ENCODE data around the gene FOXM1. TPM values are rescaled to one million over a fixed set of nuclear protein-coding genes. Genes with fewer than 3 reads are reported as not detected.

FOXM1 gene, protein sequence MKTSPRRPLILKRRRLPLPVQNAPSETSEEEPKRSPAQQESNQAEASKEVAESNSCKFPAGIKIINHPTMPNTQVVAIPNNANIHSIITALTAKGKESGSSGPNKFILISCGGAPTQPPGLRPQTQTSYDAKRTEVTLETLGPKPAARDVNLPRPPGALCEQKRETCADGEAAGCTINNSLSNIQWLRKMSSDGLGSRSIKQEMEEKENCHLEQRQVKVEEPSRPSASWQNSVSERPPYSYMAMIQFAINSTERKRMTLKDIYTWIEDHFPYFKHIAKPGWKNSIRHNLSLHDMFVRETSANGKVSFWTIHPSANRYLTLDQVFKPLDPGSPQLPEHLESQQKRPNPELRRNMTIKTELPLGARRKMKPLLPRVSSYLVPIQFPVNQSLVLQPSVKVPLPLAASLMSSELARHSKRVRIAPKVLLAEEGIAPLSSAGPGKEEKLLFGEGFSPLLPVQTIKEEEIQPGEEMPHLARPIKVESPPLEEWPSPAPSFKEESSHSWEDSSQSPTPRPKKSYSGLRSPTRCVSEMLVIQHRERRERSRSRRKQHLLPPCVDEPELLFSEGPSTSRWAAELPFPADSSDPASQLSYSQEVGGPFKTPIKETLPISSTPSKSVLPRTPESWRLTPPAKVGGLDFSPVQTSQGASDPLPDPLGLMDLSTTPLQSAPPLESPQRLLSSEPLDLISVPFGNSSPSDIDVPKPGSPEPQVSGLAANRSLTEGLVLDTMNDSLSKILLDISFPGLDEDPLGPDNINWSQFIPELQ
- total RNA-seq = 100 to 1,000 TPM; 102 to 109 TPM

DNA sequence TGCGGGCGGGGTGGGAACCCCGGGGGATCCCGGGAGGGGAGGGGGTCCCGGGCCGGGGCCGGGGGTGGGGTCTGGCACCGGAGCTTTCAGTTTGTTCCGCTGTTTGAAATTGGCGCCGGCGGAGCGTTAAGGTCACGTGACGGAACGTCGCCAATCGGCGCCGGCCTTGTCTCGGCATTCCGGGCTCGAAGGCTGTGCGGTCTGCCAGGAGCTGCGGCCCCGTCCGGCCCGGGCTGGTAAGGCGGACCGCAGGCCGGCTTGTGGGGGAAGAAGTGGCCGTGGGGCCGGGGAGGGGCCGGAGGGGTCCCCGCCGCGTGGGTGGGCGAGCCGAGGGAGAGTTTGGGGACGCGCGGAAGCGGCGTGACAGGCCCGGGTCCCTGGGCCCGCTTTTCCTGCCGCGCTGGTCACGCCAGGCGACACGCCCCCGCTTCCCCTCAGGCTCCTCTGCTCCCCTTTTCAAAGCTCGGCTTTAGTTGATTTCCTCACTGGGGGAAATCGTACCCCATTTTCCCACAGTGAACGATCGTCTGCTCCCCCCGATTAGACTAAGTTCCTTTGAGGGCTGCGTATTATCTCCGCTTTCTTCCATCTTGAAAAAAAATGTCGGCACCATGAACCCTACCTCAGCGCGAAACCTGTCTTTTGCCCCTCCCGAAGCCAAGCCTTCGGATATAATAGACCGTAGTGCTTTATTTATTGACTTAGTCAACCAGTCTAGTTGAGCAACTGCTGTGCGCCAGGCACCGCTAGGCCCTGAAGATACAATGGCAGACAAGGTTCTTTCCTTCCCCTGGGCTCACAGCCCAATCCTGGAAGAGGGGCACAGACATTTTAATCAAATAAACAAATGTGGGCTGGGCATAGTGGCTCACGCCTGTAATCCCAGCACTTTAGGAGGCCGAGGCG is at the start of gene FOXM1, which contains the start of gene RHNO1:
Gene FOXM1 (minus strand): TSS at position 128 of the 906 bp plus-strand sequence. CDS start 2,696 bp downstream, outside the sequence.
Gene RHNO1 (plus strand): TSS at position 177 of the 906 bp plus-strand sequence. CDS start 8,144 bp downstream, outside the sequence.
- H3K9me3 Mint-ChIP-seq = no peaks in the 10 kb centered on the region
- H3K4me3 Mint-ChIP-seq = peak within 1 kb of the TSS; percentile 83
- ChIA-PET CTCF (interaction anchor here (1.0 to 3.1 kb wide), 6 partner anchors 8 to 13 kb away, joined by 3 to 17 read pairs (median 4); partner anchors contain the start of gene TULP3), POLR2A (interaction anchor here (0.7 to 5.4 kb wide), 14 partner anchors 9 to 244 kb away, joined by 3 to 99 read pairs (median 10); partner anchors contain the start of genes FKBP4, ITFG2, TEX52 and TULP3)
- peak within 1 kb of the TSS; percentile 90 for H3K27ac Mint-ChIP-seq
- H3K4me1 Mint-ChIP-seq = peaks cover 54% of the 10 kb centered on the region
- no peaks in the 10 kb centered on the region for H3K27me3 Mint-ChIP-seq
- peak; percentile 91 for DNase-seq
- H3K36me3 Mint-ChIP-seq (ENCODE audit: low read depth) = peaks cover 46% of the 10 kb centered on the region

DNA sequence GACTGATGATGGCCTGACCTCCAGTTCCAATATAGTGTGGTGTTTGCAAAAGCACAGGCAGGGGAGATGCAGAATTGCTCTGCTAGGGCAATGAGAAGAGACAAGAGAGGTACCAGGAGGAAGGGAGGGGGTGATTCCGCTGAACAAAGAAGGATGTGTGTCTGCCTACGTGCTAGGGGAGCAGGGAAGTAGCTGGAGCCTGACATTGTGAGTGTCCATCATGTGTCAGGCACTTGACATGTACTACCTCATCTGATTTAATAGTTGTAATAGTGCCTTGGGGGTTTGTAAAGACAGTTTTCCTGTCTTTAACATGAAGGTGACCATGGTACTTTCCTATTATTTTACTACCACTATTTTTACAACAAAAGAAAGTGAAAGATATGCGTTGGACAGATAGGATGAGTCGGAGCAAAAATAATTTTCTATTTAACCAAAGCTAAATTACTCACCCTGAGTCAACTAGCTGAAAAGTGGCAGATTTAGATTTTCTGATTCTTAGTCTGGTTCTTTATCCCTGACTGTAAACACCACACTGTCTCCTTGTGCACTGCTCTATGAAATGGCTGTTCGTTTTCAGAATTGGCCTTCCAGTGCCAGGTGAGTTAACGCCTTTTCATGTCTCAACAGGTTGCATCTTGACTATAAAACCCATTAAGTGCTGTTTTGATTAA is 48.5 kb upstream of the FOXM1 start:
- ChIA-PET POLR2A (no interaction called here), CTCF (interaction anchor here (0.9 kb wide), 1 partner anchor 40 kb away, joined by 5 read pairs; no protein-coding TSS in a partner anchor)
- Mint-ChIP-seq H3K27ac (no peak overlapping the region), H3K27me3 (no peaks in the 10 kb centered on the region), H3K4me3 (no peak overlapping the region), H3K36me3 (ENCODE audit: low read depth) (peaks cover 9% of the 10 kb centered on the region), H3K4me1 (peaks cover 4% of the 10 kb centered on the region), H3K9me3 (no peaks in the 10 kb centered on the region)
- no peak for DNase-seq

DNA sequence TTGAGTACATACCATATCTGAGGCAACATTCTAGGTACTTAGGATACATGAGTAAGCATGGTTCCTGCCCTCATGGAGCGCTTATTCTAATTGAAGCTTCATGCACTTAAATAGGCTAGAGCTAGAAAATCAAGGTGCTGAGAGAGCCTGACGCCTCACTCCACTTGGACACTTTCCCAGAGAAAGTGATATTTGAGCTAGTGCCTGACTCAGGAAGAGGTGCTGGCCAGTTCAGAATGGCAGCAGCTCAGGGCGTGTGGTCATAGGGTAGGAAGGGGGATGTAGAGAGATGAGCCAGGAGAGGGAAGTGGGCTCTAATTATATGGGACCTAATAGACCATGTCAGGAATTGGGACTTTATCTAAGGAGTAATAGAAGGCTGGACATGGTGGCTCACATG is 47.0 kb upstream of the FOXM1 start:
- no peak for DNase-seq
- no peak overlapping the region for H3K4me3 Mint-ChIP-seq
- CTCF ChIA-PET = interaction anchor here (0.7 kb wide), 1 partner anchor 40 kb away, joined by 3 read pairs; no protein-coding TSS in a partner anchor
- POLR2A ChIA-PET = no interaction called here
- no peaks in the 10 kb centered on the region for H3K27me3 Mint-ChIP-seq
- peaks cover 6% of the 10 kb centered on the region for H3K36me3 Mint-ChIP-seq (ENCODE audit: low read depth)
- no peaks in the 10 kb centered on the region for H3K9me3 Mint-ChIP-seq
- H3K4me1 Mint-ChIP-seq = peaks cover 4% of the 10 kb centered on the region
- H3K27ac Mint-ChIP-seq = no peak overlapping the region

DNA sequence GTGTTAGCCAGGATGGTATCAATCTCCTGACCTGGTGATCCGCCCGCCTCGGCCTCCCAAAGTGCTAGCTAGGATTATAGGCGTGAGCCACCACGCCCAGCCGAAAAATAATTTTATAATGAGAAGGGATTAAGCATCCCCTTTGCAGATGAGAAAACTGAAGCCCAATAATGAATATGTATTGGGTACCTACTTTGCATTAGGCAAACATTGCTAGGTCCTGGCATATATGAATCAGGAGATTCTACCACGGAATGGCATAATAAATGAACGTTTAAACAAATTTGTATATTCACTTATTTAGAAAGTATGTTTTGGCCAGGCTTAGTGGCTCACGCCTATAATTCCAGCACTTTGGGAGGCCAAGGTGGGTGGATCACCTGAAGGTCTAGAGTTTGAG is 46.1 kb upstream of the FOXM1 start:
- H3K27me3 Mint-ChIP-seq = no peaks in the 10 kb centered on the region
- peaks cover 6% of the 10 kb centered on the region for H3K36me3 Mint-ChIP-seq (ENCODE audit: low read depth)
- no peak overlapping the region for H3K27ac Mint-ChIP-seq
- no peak for DNase-seq
- H3K4me1 Mint-ChIP-seq = peaks cover 4% of the 10 kb centered on the region
- no peak overlapping the region for H3K4me3 Mint-ChIP-seq
- no peaks in the 10 kb centered on the region for H3K9me3 Mint-ChIP-seq
- ChIA-PET CTCF (interaction anchor here (0.9 kb wide), 1 partner anchor 16 kb away, joined by 4 read pairs; no protein-coding TSS in a partner anchor), POLR2A (no interaction called here)

DNA sequence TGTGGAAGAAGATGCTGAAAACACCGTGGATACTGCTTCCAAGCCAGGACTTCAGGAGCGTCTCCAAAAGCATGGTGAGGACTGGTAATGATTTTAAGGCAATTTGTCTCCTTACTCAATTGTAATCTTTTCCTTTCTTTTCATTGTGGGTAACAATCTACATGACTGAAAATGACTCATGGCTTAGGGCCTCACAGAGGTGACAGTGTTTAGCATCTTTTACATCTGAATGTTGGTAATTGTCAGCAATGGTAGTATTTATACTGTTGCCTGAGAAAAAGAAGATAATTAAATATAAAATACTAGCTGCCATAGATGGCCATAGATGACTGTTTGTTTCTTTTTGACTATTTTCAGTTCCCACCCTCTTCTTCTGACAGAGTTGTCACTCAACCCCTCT is 45.4 kb upstream of the FOXM1 start:
- Mint-ChIP-seq H3K4me1 (peaks cover 4% of the 10 kb centered on the region), H3K4me3 (no peak overlapping the region), H3K27ac (no peak overlapping the region), H3K36me3 (ENCODE audit: low read depth) (peaks cover 6% of the 10 kb centered on the region), H3K9me3 (no peaks in the 10 kb centered on the region), H3K27me3 (no peaks in the 10 kb centered on the region)
- POLR2A ChIA-PET = no interaction called here
- CTCF ChIA-PET = interaction anchor here (0.9 kb wide), 1 partner anchor 17 kb away, joined by 4 read pairs; no protein-coding TSS in a partner anchor
- no peak for DNase-seq

DNA sequence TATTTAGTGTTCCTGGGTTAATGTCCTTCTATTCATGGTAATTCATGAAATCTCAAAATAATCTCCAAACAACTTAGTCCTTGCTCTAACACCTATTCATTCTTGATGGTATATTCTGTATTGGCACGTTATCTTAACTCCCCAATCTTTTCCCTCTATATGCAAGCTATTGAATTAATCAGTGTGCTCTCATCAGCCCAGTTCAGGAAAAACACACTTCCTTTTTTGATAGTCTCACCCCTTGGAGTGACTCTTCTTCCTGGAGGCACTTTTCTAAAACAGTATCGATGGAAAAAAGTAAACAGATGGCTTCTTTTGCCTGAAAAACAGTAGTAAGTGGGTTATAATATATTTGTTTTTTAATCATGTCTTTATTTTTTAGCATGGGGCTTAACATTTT is 42.3 kb upstream of the FOXM1 start:
- POLR2A ChIA-PET = no interaction called here
- Mint-ChIP-seq H3K4me3 (no peak overlapping the region), H3K36me3 (ENCODE audit: low read depth) (peaks cover 6% of the 10 kb centered on the region), H3K27me3 (no peaks in the 10 kb centered on the region), H3K4me1 (no peaks in the 10 kb centered on the region), H3K27ac (no peak overlapping the region), H3K9me3 (no peaks in the 10 kb centered on the region)
- CTCF ChIA-PET = no interaction called here
- DNase-seq = no peak

DNA sequence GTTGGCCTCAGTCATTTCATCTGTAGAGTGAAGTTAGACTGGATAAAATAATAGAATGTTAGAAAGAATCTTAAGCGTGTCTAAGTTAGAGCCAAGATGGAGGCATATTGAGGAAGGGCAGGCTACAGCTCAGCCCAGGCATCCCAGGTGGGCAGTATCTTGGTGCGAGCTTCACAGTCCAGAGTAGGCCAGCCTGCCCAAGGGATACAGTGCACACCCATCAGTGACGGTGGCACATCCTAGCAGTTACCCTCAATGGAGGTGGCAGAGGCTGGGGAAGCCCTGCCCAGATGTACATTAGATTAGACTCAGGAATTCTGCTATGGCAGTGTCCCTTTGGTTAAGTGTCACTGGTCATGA is 35.2 kb upstream of the FOXM1 start:
- H3K36me3 Mint-ChIP-seq (ENCODE audit: low read depth) = no peaks in the 10 kb centered on the region
- H3K4me1 Mint-ChIP-seq = no peaks in the 10 kb centered on the region
- no peak for DNase-seq
- no peak overlapping the region for H3K27ac Mint-ChIP-seq
- no peak overlapping the region for H3K4me3 Mint-ChIP-seq
- CTCF ChIA-PET = no interaction called here
- no peaks in the 10 kb centered on the region for H3K9me3 Mint-ChIP-seq
- no peaks in the 10 kb centered on the region for H3K27me3 Mint-ChIP-seq
- POLR2A ChIA-PET = no interaction called here

DNA sequence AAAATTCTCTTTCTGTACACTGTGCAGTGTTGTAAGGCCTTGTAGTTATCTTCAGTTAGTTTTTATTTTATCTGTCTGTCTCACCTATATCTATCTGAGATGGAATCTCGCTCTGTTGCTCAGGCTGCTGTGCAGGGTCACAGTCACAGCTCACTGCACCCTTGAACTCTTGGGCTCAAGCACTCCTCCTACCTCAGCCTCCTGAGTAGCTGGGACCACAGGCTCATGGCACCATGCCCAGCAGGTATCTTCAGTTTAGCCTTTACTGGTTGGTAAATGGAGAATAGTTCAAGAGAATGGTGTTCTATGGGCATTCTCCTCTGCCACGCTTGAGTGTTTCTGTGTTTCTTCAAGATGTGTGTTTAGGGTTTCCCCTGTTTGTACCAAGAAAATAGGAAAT is 27.3 kb upstream of the FOXM1 start:
- no peaks in the 10 kb centered on the region for H3K36me3 Mint-ChIP-seq (ENCODE audit: low read depth)
- H3K27me3 Mint-ChIP-seq = no peaks in the 10 kb centered on the region
- H3K4me3 Mint-ChIP-seq = no peak overlapping the region
- no peaks in the 10 kb centered on the region for H3K9me3 Mint-ChIP-seq
- ChIA-PET CTCF (no interaction called here), POLR2A (no interaction called here)
- no peaks in the 10 kb centered on the region for H3K4me1 Mint-ChIP-seq
- DNase-seq = no peak
- no peak overlapping the region for H3K27ac Mint-ChIP-seq

DNA sequence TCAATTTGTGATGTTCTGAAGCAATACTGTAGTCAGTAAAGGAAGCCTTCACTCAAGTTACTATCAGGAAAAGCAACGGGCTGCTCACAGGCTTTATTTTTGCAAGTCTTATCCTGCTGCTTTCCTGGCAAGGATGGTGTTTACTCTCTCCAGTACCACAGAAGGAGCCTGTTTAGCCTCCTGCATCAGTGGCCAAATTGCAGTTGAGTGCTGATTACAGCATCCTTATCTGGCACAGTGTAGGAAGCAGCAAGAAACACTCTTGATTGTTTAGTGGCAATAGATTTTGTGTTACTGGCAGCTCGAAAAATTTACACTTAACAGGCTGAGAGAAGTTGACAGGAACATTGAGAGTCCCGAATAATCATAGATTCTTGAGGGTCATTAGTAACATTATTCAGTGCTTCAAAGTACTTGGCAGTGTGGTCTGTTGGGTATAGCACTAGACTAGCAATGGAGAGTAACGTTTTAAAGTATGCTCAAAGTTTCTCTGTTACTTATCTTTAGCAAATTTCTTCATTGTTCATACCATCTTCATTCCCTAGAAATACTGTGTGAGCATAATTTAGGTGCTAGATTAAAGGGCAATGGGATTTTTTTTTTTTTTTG is 25.4 kb upstream of the FOXM1 start:
- Mint-ChIP-seq H3K9me3 (no peaks in the 10 kb centered on the region), H3K4me1 (no peaks in the 10 kb centered on the region), H3K27me3 (no peaks in the 10 kb centered on the region), H3K27ac (no peak overlapping the region), H3K36me3 (ENCODE audit: low read depth) (no peaks in the 10 kb centered on the region), H3K4me3 (no peak overlapping the region)
- ChIA-PET CTCF (interaction anchor here (0.6 kb wide), 1 partner anchor 17 kb away, joined by 4 read pairs; no protein-coding TSS in a partner anchor), POLR2A (no interaction called here)
- DNase-seq = no peak

DNA sequence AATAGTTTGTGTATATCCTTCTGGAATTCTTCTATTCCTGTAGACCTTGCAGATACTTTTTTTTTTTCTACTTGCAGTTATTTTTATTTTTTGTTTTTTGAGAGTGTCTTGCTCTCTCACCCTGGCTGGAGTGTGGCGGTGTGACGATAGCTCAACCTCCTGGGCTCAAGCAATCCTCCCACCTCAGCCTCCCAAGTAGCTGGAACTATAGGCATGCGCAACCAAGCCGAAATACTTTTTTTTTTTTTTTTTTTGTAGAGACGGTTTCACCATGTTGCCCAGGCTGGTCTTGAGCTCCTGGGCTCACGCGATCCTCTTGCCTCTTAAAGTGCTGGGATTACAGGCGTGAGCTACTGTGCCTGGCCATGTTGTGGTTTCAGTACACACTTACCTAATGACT is 23.7 kb upstream of the FOXM1 start:
- H3K27ac Mint-ChIP-seq = no peak overlapping the region
- H3K4me1 Mint-ChIP-seq = no peaks in the 10 kb centered on the region

DNA sequence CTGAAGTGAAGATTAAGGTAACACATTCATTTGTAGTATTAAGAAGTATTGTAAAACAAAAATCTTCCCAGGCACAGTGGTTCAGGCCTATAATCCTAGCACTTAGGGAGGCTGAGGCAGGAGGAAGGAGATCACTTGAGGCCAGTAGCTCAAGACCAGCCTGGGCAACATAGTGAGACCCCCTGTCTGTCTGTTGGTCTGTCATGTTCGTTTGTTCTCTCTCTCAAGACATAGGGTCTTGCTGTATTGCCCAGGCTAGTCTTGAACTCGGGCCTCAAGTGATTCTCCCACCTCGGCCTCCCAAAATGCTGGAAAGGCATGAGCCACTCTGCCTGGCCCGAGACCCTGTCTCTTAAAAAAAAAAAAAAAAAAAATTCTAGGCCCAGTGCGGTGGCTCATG is 20.4 kb upstream of the FOXM1 start:
- DNase-seq = no peak
- CTCF ChIA-PET = no interaction called here
- no peak overlapping the region for H3K27ac Mint-ChIP-seq
- H3K9me3 Mint-ChIP-seq = no peaks in the 10 kb centered on the region
- POLR2A ChIA-PET = interaction anchor here (0.6 kb wide), 1 partner anchor 18 kb away, joined by 3 read pairs; no protein-coding TSS in a partner anchor
- peaks cover 4% of the 10 kb centered on the region for H3K4me1 Mint-ChIP-seq
- no peaks in the 10 kb centered on the region for H3K36me3 Mint-ChIP-seq (ENCODE audit: low read depth)
- H3K27me3 Mint-ChIP-seq = no peaks in the 10 kb centered on the region
- H3K4me3 Mint-ChIP-seq = no peak overlapping the region

More for the DNA sequence above, 23.7 kb upstream of the FOXM1 start:
- H3K36me3 Mint-ChIP-seq (ENCODE audit: low read depth) = no peaks in the 10 kb centered on the region
- no peaks in the 10 kb centered on the region for H3K9me3 Mint-ChIP-seq
- POLR2A ChIA-PET = no interaction called here
- DNase-seq = no peak
- no peaks in the 10 kb centered on the region for H3K27me3 Mint-ChIP-seq
- H3K4me3 Mint-ChIP-seq = no peak overlapping the region
- CTCF ChIA-PET = no interaction called here

DNA sequence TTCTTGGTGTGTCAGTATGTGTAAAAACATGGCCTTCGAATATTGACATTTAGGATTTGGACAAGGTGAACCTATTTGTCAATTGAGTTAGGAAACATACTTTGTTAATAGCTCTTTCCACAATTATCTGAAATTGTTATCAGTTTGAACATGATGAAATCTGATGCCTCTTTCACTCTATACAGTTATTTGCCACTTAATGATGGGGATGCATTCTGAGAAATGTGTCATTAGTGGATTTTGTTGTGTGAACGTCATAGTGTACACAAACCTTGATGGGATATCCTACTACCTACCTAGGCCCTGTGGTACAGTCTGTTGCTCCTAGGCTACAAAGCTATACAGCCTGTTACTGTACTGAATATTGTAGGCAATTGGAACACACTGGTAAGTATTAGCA is 18.5 kb upstream of the FOXM1 start:
- H3K4me1 Mint-ChIP-seq = peaks cover 17% of the 10 kb centered on the region
- H3K27ac Mint-ChIP-seq = no peak overlapping the region
- no peak for DNase-seq
- CTCF ChIA-PET = interaction anchor here (0.5 kb wide), 1 partner anchor 21 kb away, joined by 3 read pairs; no protein-coding TSS in a partner anchor
- POLR2A ChIA-PET = no interaction called here
- H3K4me3 Mint-ChIP-seq = no peak overlapping the region
- H3K9me3 Mint-ChIP-seq = no peaks in the 10 kb centered on the region
- H3K27me3 Mint-ChIP-seq = no peaks in the 10 kb centered on the region
- peaks cover 2% of the 10 kb centered on the region for H3K36me3 Mint-ChIP-seq (ENCODE audit: low read depth)
